ENCODE data around the gene NIBAN1. TPM values are rescaled to one million over a fixed set of nuclear protein-coding genes. Genes with fewer than 3 reads are reported as not detected.

NIBAN1 gene
- total RNA-seq, 1 experiment from 2014 or later = 6.7 TPM

GRCh38 chr1:185015631-185016030 lies 41.3 kb upstream of the NIBAN1 start:
- in situ Hi-C loops (cut with HindIII; ENCODE audit: low pct_unique_long_range_greater_than_20kb, low sequenced_read_pairs) = no loop called here
- Histone ChIP-seq H3K27ac (ENCODE audit: low read length) (no peak overlapping the region), H3K27me3 (ENCODE audit: control insufficient read depth, insufficient read depth, low read length) (no peaks in the 10 kb centered on the region), H3K4me1 (ENCODE audit: control insufficient read depth, insufficient read depth, low read length) (no peaks in the 10 kb centered on the region; the same call in 1 of the 2 replicates), H3K9me3 (ENCODE audit: control insufficient read depth, insufficient read depth, low read depth, low read length) (no peaks in the 10 kb centered on the region), H3K4me3 (ENCODE audit: low read depth in 2 of 2, low read length in 2 of 2) (no peak overlapping the region), H3K36me3 (ENCODE audit: control insufficient read depth, insufficient read depth, low read length) (no peaks in the 10 kb centered on the region)
- no TSS peak for BruUV-seq (replicated peaks)
- CTCF ChIA-PET = no interaction called here
- POLR2A ChIA-PET = no interaction called here
- TF ChIP-seq REST (IDR thresholded peaks at IDR 0.05; ENCODE audit: insufficient read depth in 1 of 2, low read depth in 2 of 2, low read length in 1 of 2) (no peak), SIN3A (IDR thresholded peaks at IDR 0.05; ENCODE audit: borderline replicate concordance, insufficient read depth, low read depth, low read length) (no peak)
- intact Hi-C loops (cut with micrococcal nuclease; ENCODE audit: unreplicated experiment) = no loop called here
- ATAC-seq (no peak), DNase-seq (ENCODE audit: low read depth, low spot score) (no peak)

GRCh38 chr1:185014941-185015340 lies 40.6 kb upstream of the NIBAN1 start:
- POLR2A ChIA-PET = no interaction called here
- CTCF ChIA-PET = no interaction called here
- no peaks in the 10 kb centered on the region for H3K36me3 ChIP-seq (ENCODE audit: control insufficient read depth, insufficient read depth, low read length)
- intact Hi-C loops (cut with micrococcal nuclease; ENCODE audit: unreplicated experiment) = no loop called here
- no peaks in the 10 kb centered on the region for H3K9me3 ChIP-seq (ENCODE audit: control insufficient read depth, insufficient read depth, low read depth, low read length)
- no peaks in the 10 kb centered on the region for H3K27me3 ChIP-seq (ENCODE audit: control insufficient read depth, insufficient read depth, low read length)
- no peaks in the 10 kb centered on the region; the same call in 1 of the 2 replicates for H3K4me1 ChIP-seq (ENCODE audit: control insufficient read depth, insufficient read depth, low read length)
- no peak for ATAC-seq
- no peak for DNase-seq (ENCODE audit: low read depth, low spot score)
- H3K4me3 ChIP-seq (ENCODE audit: low read depth in 2 of 2, low read length in 2 of 2) = no peak overlapping the region
- no peak overlapping the region for H3K27ac ChIP-seq (ENCODE audit: low read length)
- in situ Hi-C loops (cut with HindIII; ENCODE audit: low pct_unique_long_range_greater_than_20kb, low sequenced_read_pairs) = no loop called here
- TF ChIP-seq TCF7L2 (IDR thresholded peaks at IDR 0.05; ENCODE audit: low read depth, low read length) = no peak
- no TSS peak for BruUV-seq (replicated peaks)

- H3K9me3 ChIP-seq (ENCODE audit: control insufficient read depth, insufficient read depth, low read depth, low read length) = no peaks in the 10 kb centered on the region
- H3K27ac ChIP-seq (ENCODE audit: low read length) = no peak overlapping the region
- H3K4me3 ChIP-seq (ENCODE audit: low read depth in 2 of 2, low read length in 2 of 2) = no peak overlapping the region
- ChIA-PET POLR2A (no interaction called here), CTCF (no interaction called here)
- H3K36me3 ChIP-seq (ENCODE audit: control insufficient read depth, insufficient read depth, low read length) = no peaks in the 10 kb centered on the region
- intact Hi-C loops (cut with micrococcal nuclease; ENCODE audit: unreplicated experiment) (no loop called here), in situ Hi-C loops (cut with HindIII; ENCODE audit: low pct_unique_long_range_greater_than_20kb, low sequenced_read_pairs) (no loop called here)
- H3K27me3 ChIP-seq (ENCODE audit: control insufficient read depth, insufficient read depth, low read length) = no peaks in the 10 kb centered on the region
- no TSS peak for BruUV-seq (replicated peaks)
- no peaks in the 10 kb centered on the region; the same call in 1 of the 2 replicates for H3K4me1 ChIP-seq (ENCODE audit: control insufficient read depth, insufficient read depth, low read length)
- no peak for DNase-seq (ENCODE audit: low read depth, low spot score)
- TF ChIP-seq REST (IDR thresholded peaks at IDR 0.05; ENCODE audit: insufficient read depth in 1 of 2, low read depth in 2 of 2, low read length in 1 of 2) = no peak
- TF ChIP-seq TCF7L2 (IDR thresholded peaks at IDR 0.05; ENCODE audit: low read depth, low read length) = no peak
- no peak for TF ChIP-seq POLR2AphosphoS5 (IDR thresholded peaks at IDR 0.05; ENCODE audit: low read depth, low read length)
- no peak for TF ChIP-seq CTCF (IDR thresholded peaks at IDR 0.05)
- TF ChIP-seq SIN3A (IDR thresholded peaks at IDR 0.05; ENCODE audit: borderline replicate concordance, insufficient read depth, low read depth, low read length) = no peak
- no peak for ATAC-seq
Observed at GRCh38 chr1:185010361-185010760, 36.1 kb upstream of the NIBAN1 start.

All from Panc1 (cell line).